ENCODE results near the gene KDM8.
"Not testable (repeated sequence)": the region's sequence is repeated elsewhere in the genome, so short reads cannot be mapped to it uniquely, and the experiment has no call there.

The KDM8 gene

GRCh38 chr16:27195941-27196595 is 7.3 kb upstream of the KDM8 start:
- Mint-ChIP-seq H3K4me1 (peaks cover 56% of the 10 kb centered on the region), H3K9me3 (no peaks in the 10 kb centered on the region), H3K27ac (ENCODE audit: low read depth) (peak overlapping the region; percentile 87), H3K36me3 (ENCODE audit: insufficient read depth) (no peaks in the 10 kb centered on the region), H3K27me3 (no peaks in the 10 kb centered on the region), H3K4me3 (peak overlapping the region; percentile 50)
- ATAC-seq (replicated peaks; ENCODE audit: extremely low read depth, poor library complexity, severe bottlenecking), result peak; percentile 91
- DNase-seq (ENCODE audit: low spot score in 2 of 2), result peak in 1 of 2 donors; percentile 38

DNA sequence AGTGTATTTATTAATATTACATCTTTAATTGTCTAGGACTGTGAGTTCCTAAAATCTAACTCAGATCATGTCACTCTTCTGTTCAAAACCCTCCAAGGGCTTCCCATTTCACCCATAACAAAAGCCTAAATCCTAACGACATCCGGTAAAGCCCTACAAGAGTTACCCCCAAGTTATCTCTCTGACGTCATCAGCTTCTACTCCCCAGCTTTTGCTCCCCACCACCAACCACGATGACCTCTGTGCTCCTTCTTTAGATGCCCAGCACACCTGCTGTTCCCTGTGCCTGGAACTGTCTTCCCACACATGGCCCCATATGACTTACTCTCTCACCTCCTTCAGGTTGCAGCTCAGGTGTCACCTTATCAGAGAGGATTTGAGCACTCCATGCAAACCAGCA is 6.3 kb upstream of the KDM8 start:
- Mint-ChIP-seq H3K9me3 (no peaks in the 10 kb centered on the region), H3K27ac (ENCODE audit: low read depth) (no peak overlapping the region), H3K27me3 (no peaks in the 10 kb centered on the region), H3K4me1 (peaks cover 62% of the 10 kb centered on the region), H3K36me3 (ENCODE audit: insufficient read depth) (no peaks in the 10 kb centered on the region), H3K4me3 (peak overlapping the region; percentile 14)
- no peak for DNase-seq (ENCODE audit: low spot score in 2 of 2)
- ATAC-seq (replicated peaks; ENCODE audit: extremely low read depth, poor library complexity, severe bottlenecking), result no peak

DNA sequence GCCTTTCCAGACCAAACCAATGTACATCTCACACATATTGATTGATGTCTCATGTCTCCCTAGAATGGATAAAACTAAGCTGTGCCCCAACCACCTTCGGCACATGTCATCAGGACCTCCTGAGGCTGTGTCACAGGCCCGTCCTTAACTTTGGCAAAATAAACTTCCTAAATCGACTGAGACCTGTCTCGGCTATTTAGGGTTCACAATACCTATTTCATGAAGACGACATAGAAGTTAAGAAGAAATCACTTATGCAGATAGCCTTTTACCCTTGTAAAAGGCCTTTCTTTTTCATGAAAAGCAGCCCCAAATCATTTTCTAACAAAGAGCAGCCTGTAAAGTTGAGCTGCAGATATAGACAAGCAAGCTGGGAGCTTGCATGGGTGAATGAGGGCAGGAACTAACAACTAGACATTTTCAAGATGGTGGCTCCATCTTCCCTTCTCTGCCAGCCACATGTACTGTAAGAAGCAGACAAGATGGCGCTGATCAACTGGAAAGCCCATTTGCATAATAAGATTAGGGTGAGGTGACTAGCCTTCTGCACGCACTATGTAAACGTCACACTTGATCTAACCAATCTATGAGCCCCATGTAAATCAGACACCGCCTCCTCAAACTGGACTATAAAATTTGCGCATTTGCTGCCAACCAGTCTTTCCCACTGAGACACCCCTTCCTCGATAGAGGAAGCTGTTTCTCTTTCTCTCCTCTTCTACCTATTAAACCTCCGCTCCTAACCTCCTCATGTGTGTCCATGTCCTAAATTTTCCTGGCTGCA is 4.7 kb upstream of the KDM8 start:
- Mint-ChIP-seq H3K4me1 (peaks cover 65% of the 10 kb centered on the region), H3K27ac (ENCODE audit: low read depth) (no peak overlapping the region), H3K27me3 (no peaks in the 10 kb centered on the region), H3K36me3 (ENCODE audit: insufficient read depth) (peaks cover 4% of the 10 kb centered on the region), H3K4me3 (no peak overlapping the region), H3K9me3 (no peaks in the 10 kb centered on the region)
- no peak for DNase-seq (ENCODE audit: low spot score in 2 of 2)
- no peak for ATAC-seq (replicated peaks; ENCODE audit: extremely low read depth, poor library complexity, severe bottlenecking)

GRCh38 chr16:27199235-27199586 is 4.1 kb upstream of the KDM8 start:
- Mint-ChIP-seq H3K4me3 (no peak overlapping the region), H3K36me3 (ENCODE audit: insufficient read depth) (peaks cover 9% of the 10 kb centered on the region), H3K9me3 (no peaks in the 10 kb centered on the region), H3K27ac (ENCODE audit: low read depth) (no peak overlapping the region), H3K4me1 (peaks cover 70% of the 10 kb centered on the region), H3K27me3 (no peaks in the 10 kb centered on the region)
- ATAC-seq (replicated peaks; ENCODE audit: extremely low read depth, poor library complexity, severe bottlenecking) (no peak), DNase-seq (ENCODE audit: low spot score in 2 of 2) (no peak)

- no peaks in the 10 kb centered on the region for H3K9me3 Mint-ChIP-seq
- peaks cover 75% of the 10 kb centered on the region for H3K4me1 Mint-ChIP-seq
- peak overlapping the region; percentile 64 for H3K4me3 Mint-ChIP-seq
- H3K27me3 Mint-ChIP-seq, result no peaks in the 10 kb centered on the region
- ATAC-seq (replicated peaks; ENCODE audit: extremely low read depth, poor library complexity, severe bottlenecking) (no peak), DNase-seq (ENCODE audit: low spot score in 2 of 2) (no peak)
- H3K27ac Mint-ChIP-seq (ENCODE audit: low read depth), result peak overlapping the region; percentile 73
- peaks cover 9% of the 10 kb centered on the region for H3K36me3 Mint-ChIP-seq (ENCODE audit: insufficient read depth)
Observed at GRCh38 chr16:27199736-27200135, 3.6 kb upstream of the KDM8 start.

DNA sequence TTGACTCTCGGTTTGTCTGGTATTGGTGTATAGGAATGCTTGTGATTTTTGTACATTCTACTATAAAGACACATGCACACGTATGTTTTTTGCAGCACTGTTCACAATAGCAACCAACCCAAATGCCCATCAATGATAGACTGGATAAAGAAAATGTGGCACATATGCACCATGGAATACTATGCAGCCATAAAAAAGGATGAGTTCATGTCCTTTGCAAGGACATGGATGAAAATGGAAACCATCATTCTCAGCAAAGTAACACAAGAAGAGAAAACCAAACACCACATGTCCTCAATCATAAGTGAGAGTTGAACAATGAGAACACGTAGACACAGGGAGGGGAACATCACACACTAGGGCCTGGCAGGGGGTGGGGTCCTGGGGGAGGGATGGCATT is 2.4 kb upstream of the KDM8 start:
- Mint-ChIP-seq H3K4me1 (peaks cover 65% of the 10 kb centered on the region), H3K4me3 (peak overlapping the region; percentile 64)
- ATAC-seq (replicated peaks; ENCODE audit: extremely low read depth, poor library complexity, severe bottlenecking), result not testable (repeated sequence)

DNA sequence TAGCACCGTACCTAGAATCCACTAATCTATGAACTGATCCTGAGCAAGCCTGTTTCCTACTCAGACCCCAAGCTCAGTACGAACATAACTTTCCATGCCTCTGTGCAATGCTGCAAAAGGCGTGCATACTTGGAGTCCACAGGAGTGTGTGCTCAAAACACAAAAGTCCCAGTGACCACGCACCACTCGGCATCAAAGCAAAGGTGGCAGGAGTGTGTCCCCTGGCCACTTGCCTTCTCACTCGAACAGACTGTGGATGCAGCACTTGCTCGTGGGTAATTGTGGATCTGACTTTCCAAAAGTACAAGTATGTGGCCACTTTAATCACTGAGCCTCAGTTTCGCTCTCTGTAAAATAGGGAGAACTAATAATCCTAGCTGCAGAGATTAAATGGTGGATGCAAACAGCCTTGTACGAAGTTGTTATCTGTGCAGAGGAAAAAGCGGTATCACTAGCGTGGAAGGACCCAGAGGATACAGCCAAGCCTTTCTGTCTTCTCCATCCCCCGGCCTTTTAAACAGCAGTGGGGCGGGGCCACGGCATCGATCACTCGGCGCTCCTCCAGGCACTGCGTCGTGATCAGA is 311 bp upstream of the KDM8 start:
- DNase-seq (ENCODE audit: low spot score in 2 of 2), result no peak
- Mint-ChIP-seq H3K9me3 (no peaks in the 10 kb centered on the region), H3K36me3 (ENCODE audit: insufficient read depth) (peaks cover 9% of the 10 kb centered on the region), H3K4me3 (peak overlapping the region; percentile 92), H3K4me1 (peaks cover 48% of the 10 kb centered on the region), H3K27ac (ENCODE audit: low read depth) (peak overlapping the region; percentile 97), H3K27me3 (no peaks in the 10 kb centered on the region)
- ATAC-seq (replicated peaks; ENCODE audit: extremely low read depth, poor library complexity, severe bottlenecking), result peak; percentile 68

More for the DNA sequence above, 2.4 kb upstream of the KDM8 start:
- H3K36me3 Mint-ChIP-seq (ENCODE audit: insufficient read depth); DNase-seq (ENCODE audit: low spot score in 2 of 2); H3K27me3 Mint-ChIP-seq; H3K9me3 Mint-ChIP-seq: not testable (repeated sequence)
- H3K27ac Mint-ChIP-seq (ENCODE audit: low read depth), result peak overlapping the region; percentile 73

- H3K27me3 Mint-ChIP-seq, result no peaks in the 10 kb centered on the region
- DNase-seq (ENCODE audit: low spot score in 2 of 2), result no peak
- H3K4me3 Mint-ChIP-seq, result peak overlapping the region; percentile 92
- no peak for ATAC-seq (replicated peaks; ENCODE audit: extremely low read depth, poor library complexity, severe bottlenecking)
- H3K9me3 Mint-ChIP-seq, result no peaks in the 10 kb centered on the region
- peak overlapping the region; percentile 97 for H3K27ac Mint-ChIP-seq (ENCODE audit: low read depth)
- peaks cover 35% of the 10 kb centered on the region for H3K4me1 Mint-ChIP-seq
- H3K36me3 Mint-ChIP-seq (ENCODE audit: insufficient read depth), result peaks cover 9% of the 10 kb centered on the region
Observed at GRCh38 chr16:27204312-27204915, 1.1 kb downstream of the KDM8 start.

DNA sequence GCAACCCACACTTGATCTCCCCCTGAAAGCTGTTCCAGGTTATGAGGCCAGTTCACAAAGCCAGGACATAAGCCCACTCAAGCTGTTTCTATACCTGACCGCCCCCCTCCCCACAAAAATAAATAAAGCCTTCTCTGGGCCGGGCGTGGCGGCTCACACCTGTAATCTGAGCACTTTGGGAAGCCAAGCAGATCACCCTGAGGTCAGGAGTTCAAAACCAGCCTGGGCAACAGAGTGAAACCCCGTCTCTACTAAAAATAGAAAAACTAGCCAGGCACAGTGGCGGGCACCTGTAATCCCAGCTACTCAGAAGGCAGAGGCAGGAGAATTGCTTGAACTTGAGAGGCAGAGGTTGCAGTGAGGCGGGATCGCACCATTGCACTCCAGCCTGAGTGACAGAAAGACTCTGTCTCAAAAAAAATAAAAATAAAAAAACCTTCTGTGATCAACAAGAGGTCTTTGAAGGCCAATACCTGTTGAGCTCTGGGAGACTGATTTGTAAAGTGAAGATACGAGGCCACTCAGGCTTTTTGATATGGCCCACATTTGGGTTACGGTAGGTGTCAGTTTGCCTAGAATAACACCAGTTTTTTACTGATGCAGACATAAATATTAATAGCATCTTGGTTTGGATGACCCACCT is 2.2 kb downstream of the KDM8 start:
- ATAC-seq (replicated peaks; ENCODE audit: extremely low read depth, poor library complexity, severe bottlenecking) (no peak), DNase-seq (ENCODE audit: low spot score in 2 of 2) (no peak)
- Mint-ChIP-seq H3K27ac (ENCODE audit: low read depth) (no peak overlapping the region), H3K27me3 (no peaks in the 10 kb centered on the region), H3K36me3 (ENCODE audit: insufficient read depth) (peaks cover 9% of the 10 kb centered on the region), H3K4me1 (peaks cover 24% of the 10 kb centered on the region), H3K9me3 (no peaks in the 10 kb centered on the region), H3K4me3 (no peak overlapping the region)

- not testable (repeated sequence) for H3K27me3 Mint-ChIP-seq; H3K9me3 Mint-ChIP-seq; DNase-seq (ENCODE audit: low spot score in 2 of 2); H3K27ac Mint-ChIP-seq (ENCODE audit: low read depth); H3K4me3 Mint-ChIP-seq; ATAC-seq (replicated peaks; ENCODE audit: extremely low read depth, poor library complexity, severe bottlenecking); H3K36me3 Mint-ChIP-seq (ENCODE audit: insufficient read depth)
- peaks cover 11% of the 10 kb centered on the region for H3K4me1 Mint-ChIP-seq
Observed at GRCh38 chr16:27207121-27207520, 3.8 kb downstream of the KDM8 start.

GRCh38 chr16:27208081-27208680 is 4.9 kb downstream of the KDM8 start:
- DNase-seq (ENCODE audit: low spot score in 2 of 2), result no peak
- Mint-ChIP-seq H3K4me3 (no peak overlapping the region), H3K36me3 (ENCODE audit: insufficient read depth) (peaks cover 9% of the 10 kb centered on the region), H3K4me1 (peaks cover 10% of the 10 kb centered on the region), H3K9me3 (no peaks in the 10 kb centered on the region), H3K27ac (ENCODE audit: low read depth) (no peak overlapping the region), H3K27me3 (no peaks in the 10 kb centered on the region)
- ATAC-seq (replicated peaks; ENCODE audit: extremely low read depth, poor library complexity, severe bottlenecking), result no peak

DNA sequence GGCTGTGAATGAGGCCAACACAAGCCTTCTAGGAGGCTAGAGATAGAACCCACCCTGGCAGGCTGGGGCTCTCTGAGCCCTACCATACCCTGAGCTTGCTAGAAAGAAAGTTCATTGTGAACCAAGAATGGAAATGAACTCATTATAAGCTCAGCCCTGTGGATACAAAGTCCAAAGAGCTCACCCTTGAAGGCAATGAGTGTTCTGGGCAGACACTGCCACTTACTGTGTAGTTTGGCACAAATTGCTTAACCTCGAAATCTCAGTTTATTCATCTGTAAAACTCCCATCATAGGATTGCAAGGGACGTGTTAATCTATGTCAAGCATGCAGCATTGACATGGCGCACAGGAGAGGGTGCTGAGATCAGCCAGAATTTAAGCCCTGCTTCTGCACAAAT is 5.5 kb downstream of the KDM8 start:
- no peaks in the 10 kb centered on the region for H3K9me3 Mint-ChIP-seq
- H3K27me3 Mint-ChIP-seq, result no peaks in the 10 kb centered on the region
- peaks cover 4% of the 10 kb centered on the region for H3K36me3 Mint-ChIP-seq (ENCODE audit: insufficient read depth)
- peaks cover 8% of the 10 kb centered on the region for H3K4me1 Mint-ChIP-seq
- no peak overlapping the region for H3K4me3 Mint-ChIP-seq
- ATAC-seq (replicated peaks; ENCODE audit: extremely low read depth, poor library complexity, severe bottlenecking) (no peak), DNase-seq (ENCODE audit: low spot score in 2 of 2) (no peak)
- H3K27ac Mint-ChIP-seq (ENCODE audit: low read depth), result no peak overlapping the region
